ENCODE results near the gene CDX1.
A peak's percentile ranks its signal among the peaks of the same experiment; 100 is the strongest.

Gene CDX1

GRCh38 chr5:150218693-150219035, 52.1 kb downstream of the CDX1 start:
- no peak overlapping the region for H3K4me3 ChIP-seq (ENCODE audit: low read length)
- TF ChIP-seq CTCF (conservative IDR thresholded peaks at IDR 0.05; ENCODE audit: low read length): no peak
- no peak for DNase-seq (ENCODE audit: low read depth)

DNA sequence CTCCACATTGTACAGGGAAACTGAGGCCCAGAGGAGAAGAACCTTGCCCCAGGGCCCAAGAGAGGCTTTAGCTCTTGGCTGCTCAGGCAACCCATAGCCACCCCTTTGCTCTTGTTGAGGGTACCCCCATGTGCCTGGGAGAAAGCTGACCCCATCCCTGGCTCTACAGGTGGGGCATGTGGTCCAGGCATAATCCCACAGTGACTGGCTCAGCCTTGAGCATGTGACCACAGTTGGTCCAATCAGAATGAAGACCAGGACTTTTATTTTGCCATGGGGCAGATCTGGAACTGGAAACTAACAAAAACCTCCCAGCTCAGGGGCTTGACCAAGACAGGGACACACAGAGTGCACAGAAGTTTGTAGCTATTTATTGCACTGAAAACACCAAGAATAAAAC, 52.6 kb downstream of the CDX1 start:
- no peak for DNase-seq (ENCODE audit: low read depth)
- no peak overlapping the region for H3K4me3 ChIP-seq (ENCODE audit: low read length)
- TF ChIP-seq CTCF (conservative IDR thresholded peaks at IDR 0.05; ENCODE audit: low read length): no peak

DNA sequence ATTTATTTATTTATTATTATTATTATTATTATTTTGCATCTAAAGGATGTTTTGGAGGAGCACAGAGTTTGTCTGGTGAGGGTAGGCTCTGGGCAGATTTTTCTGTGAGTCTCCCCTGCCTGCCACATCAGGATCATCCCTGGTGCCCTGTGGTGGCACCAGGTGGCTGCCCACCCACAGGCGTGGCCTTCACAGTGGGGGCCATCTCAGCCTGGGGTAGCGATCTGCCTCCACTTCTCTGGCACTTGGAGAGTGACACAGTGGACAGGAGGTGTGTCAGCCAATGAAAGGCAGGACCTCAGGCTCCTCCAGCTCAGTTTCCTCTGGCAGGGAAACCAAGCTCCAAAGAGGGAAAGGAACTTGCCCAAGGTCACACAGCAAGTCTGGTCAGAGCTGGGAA, 53.3 kb downstream of the CDX1 start:
- H3K4me3 ChIP-seq (ENCODE audit: low read length): no peak overlapping the region
- no peak for DNase-seq (ENCODE audit: low read depth)
- TF ChIP-seq CTCF (conservative IDR thresholded peaks at IDR 0.05; ENCODE audit: low read length): no peak

- no peak overlapping the region for H3K4me3 ChIP-seq (ENCODE audit: low read length)
- TF ChIP-seq CTCF (conservative IDR thresholded peaks at IDR 0.05; ENCODE audit: low read length): no peak
- no peak for DNase-seq (ENCODE audit: low read depth)
Measured at GRCh38 chr5:150221471-150221870, 54.9 kb downstream of the CDX1 start.

DNA sequence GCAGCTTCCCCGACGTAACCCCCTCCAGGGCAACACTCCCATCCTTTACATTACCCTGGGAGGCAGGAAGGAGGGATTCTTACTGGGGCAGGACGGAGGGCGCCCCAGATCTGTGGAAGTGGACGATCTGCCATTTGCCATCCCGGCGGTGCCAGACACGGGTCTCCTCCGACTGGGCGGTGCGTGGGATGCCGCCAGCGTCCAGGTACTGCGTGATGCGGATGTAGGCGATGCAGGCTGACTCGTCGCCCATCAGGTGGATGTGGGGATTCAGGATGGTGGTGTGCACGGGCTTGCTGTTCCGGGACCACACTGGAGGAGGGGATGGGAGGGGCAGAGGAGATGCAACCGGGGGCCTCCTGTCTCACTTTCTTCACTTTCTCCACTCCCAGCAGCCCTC, 56.3 kb downstream of the CDX1 start:
- no peak for TF ChIP-seq CTCF (conservative IDR thresholded peaks at IDR 0.05; ENCODE audit: low read length)
- H3K4me3 ChIP-seq (ENCODE audit: low read length): no peak overlapping the region
- no peak for DNase-seq (ENCODE audit: low read depth)

DNA sequence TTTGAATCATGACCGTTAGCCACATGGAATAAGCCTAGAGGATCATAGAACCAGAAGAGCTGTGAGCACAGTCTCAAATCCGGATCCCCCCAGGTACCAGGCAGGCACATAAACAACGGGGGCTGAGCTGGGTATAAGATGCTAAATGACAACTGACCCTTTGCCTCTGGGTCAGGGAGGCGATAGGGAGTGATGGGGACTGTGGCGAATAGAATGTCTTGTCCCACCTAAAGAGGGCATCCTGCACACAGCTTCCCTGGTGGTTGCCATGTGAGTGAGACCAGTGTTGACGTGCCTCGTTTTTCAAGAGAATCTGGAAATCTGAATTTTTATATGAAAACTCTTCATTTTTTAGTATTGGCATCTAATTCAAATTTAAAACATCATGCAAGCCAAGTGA, 56.9 kb downstream of the CDX1 start:
- TF ChIP-seq CTCF (conservative IDR thresholded peaks at IDR 0.05; ENCODE audit: low read length): no peak
- no peak overlapping the region for H3K4me3 ChIP-seq (ENCODE audit: low read length)
- no peak for DNase-seq (ENCODE audit: low read depth)

- peak; percentile 28 for DNase-seq (ENCODE audit: low read depth)
- TF ChIP-seq CTCF (conservative IDR thresholded peaks at IDR 0.05; ENCODE audit: low read length): no peak
Measured at GRCh38 chr5:150224483-150225027, 58.0 kb downstream of the CDX1 start.

More at GRCh38 chr5:150224483-150225027, 58.0 kb downstream of the CDX1 start:
- H3K4me3 ChIP-seq (ENCODE audit: low read length): no peak overlapping the region

Measured in AG10803 (cell line).